Fibroblast of lung (primary cell): ENCODE measurements around the gene IQSEC3. TPM values are rescaled to one million over a fixed set of nuclear protein-coding genes. Genes with fewer than 3 reads are reported as not detected.

Source experiments
- DNase-seq, 2 donors: peaks; one replicate each; pipeline versions ENCODE4 v3.0.0 to v3.0.0-alpha.2; 2010; ENCODE audit warnings: low read depth in 2 of 2
- H2AFZ ChIP-seq: 2 replicates; pipeline ENCODE4 v1.5.1; 2012; ENCODE audit warnings: low read length, control low read depth, inconsistent platforms
- H3K27ac ChIP-seq: 2 replicates; pipeline ENCODE4 v1.5.1; 2011; ENCODE audit warnings: low read length, control low read depth; ENCODE audit not compliant: insufficient read depth
- H3K27me3 ChIP-seq: 2 replicates; pipeline ENCODE4 v1.5.1; 2011; ENCODE audit warnings: mild to moderate bottlenecking, low read length; ENCODE audit not compliant: control insufficient read depth, insufficient read depth
- H3K36me3 ChIP-seq: 2 replicates; pipeline ENCODE4 v1.5.1; 2011; ENCODE audit warnings: low read length; ENCODE audit not compliant: control insufficient read depth, insufficient read depth
- H3K4me1 ChIP-seq: 2 replicates; pipeline ENCODE4 v1.5.1; 2011; ENCODE audit warnings: low read length; ENCODE audit not compliant: control insufficient read depth, insufficient read depth; ENCODE audit errors: extremely low read depth
- H3K4me2 ChIP-seq: 2 replicates; pipeline ENCODE4 v1.5.1; 2011; ENCODE audit warnings: low read length, control low read depth; ENCODE audit not compliant: insufficient read depth; ENCODE audit errors: extremely low read depth
- H3K4me3 ChIP-seq, 4 experiments: fragments of 200-600 bp in 1 of 4; sonication (generic) in 1 of 4; replicated peaks in 1 of 4; 2 replicates each; pipeline ENCODE4 v1.5.1; 2011 to 2016; ENCODE audit warnings: low read length in 4 of 4, low read depth in 3 of 4, mild to moderate bottlenecking in 3 of 4, control low read depth in 2 of 4, inconsistent platforms in 1 of 4, mixed read lengths in 1 of 4; ENCODE audit not compliant: insufficient read depth in 1 of 4; ENCODE audit errors: control extremely low read depth in 1 of 4
- H3K79me2 ChIP-seq: 2 replicates; pipeline ENCODE4 v1.5.1; 2012; ENCODE audit warnings: mild to moderate bottlenecking, low read length, inconsistent platforms; ENCODE audit not compliant: control insufficient read depth, insufficient read depth
- H3K9ac ChIP-seq: 2 replicates; pipeline ENCODE4 v1.5.1; 2011; ENCODE audit warnings: mild to moderate bottlenecking, low read length, control low read depth; ENCODE audit not compliant: insufficient read depth
- H3K9me3 ChIP-seq: 2 replicates; pipeline ENCODE4 v1.5.1; 2012; ENCODE audit warnings: low read depth, low read length; ENCODE audit not compliant: control insufficient read depth, insufficient read depth
- H4K20me1 ChIP-seq: 2 replicates; pipeline ENCODE4 v1.5.1; 2011; ENCODE audit warnings: low read length; ENCODE audit not compliant: control insufficient read depth, insufficient read depth; ENCODE audit errors: extremely low read depth
- CTCF ChIP-seq, 2 donors: IDR thresholded peaks in 1 of 2; conservative IDR thresholded peaks in 1 of 2; 1 replicate in 1 of 2; 2 replicates in 1 of 2; pipeline ENCODE4 v1.5.1; 2011 to 2012; ENCODE audit warnings: low read length in 2 of 2, control low read depth in 1 of 2, inconsistent platforms in 1 of 2, low read depth in 1 of 2, mild to moderate bottlenecking in 1 of 2
- EZH2 ChIP-seq: IDR thresholded peaks from 2 replicates; pipeline ENCODE4 v1.5.1; 2012; ENCODE audit warnings: low read length, control low read depth, mild to moderate bottlenecking; ENCODE audit errors: missing control alignments
- polyA plus RNA-seq, 2 donors: library from polyadenylated mRNA; depleted of rRNA in 1 of 2; stranded (reverse) in 1 of 2; unstranded in 1 of 2; fragments of >200 nt; gene quantifications; 2 replicates each; pipeline ENCODE4 v1.2.1, GENCODE V29; 2011 to 2012; ENCODE audit warnings: missing spikeins in 1 of 2
- total RNA-seq: library from RNA; depleted of rRNA; stranded (reverse); fragments of >200 nt; gene quantifications from 2 replicates; pipeline ENCODE4 v1.2.1, GENCODE V29; 2014

Gene IQSEC3
- total and polyA plus RNA-seq, 2 donors (not counting 1 experiment from before 2014, with no cell fraction given): 0.14 to 1.3 TPM

- H3K36me3 ChIP-seq: no peaks in the 10 kb centered on the region
- H3K27ac ChIP-seq: no peak overlapping the region
- H3K27me3 ChIP-seq: peaks cover 5% of the 10 kb centered on the region
- H3K9ac ChIP-seq: no peak overlapping the region
- H3K4me1 ChIP-seq: no peaks in the 10 kb centered on the region
- no peak overlapping the region for H3K4me3 ChIP-seq
- TF ChIP-seq CTCF (conservative IDR thresholded peaks at IDR 0.05 in 1 of 2, IDR thresholded peaks at IDR 0.05 in 1 of 2; ENCODE audit: low read depth in 1 of 2, low read length in 2 of 2) (peak; percentile 69 to 70), EZH2 (no peak)
- H4K20me1 ChIP-seq: no peaks in the 10 kb centered on the region
- peak; percentile 25 to 38 for DNase-seq
- H3K79me2 ChIP-seq: no peaks in the 10 kb centered on the region
- no peak overlapping the region for H2AFZ ChIP-seq
- H3K9me3 ChIP-seq: no peaks in the 10 kb centered on the region
- H3K4me2 ChIP-seq: no peak overlapping the region
Observed at GRCh38 chr12:153080-153746, 86.6 kb downstream of the IQSEC3 start.

- no peaks in the 10 kb centered on the region for H3K79me2 ChIP-seq
- DNase-seq: no peak
- H3K27ac ChIP-seq: no peak overlapping the region
- H3K4me2 ChIP-seq: no peak overlapping the region
- TF ChIP-seq EZH2: no peak
- TF ChIP-seq CTCF (conservative IDR thresholded peaks at IDR 0.05 in 1 of 2, IDR thresholded peaks at IDR 0.05 in 1 of 2; ENCODE audit: low read depth in 1 of 2, low read length in 2 of 2): no peak
- no peak overlapping the region for H2AFZ ChIP-seq
- H3K4me1 ChIP-seq: no peaks in the 10 kb centered on the region
- H4K20me1 ChIP-seq: no peaks in the 10 kb centered on the region
- no peaks in the 10 kb centered on the region for H3K36me3 ChIP-seq
- H3K9ac ChIP-seq: no peak overlapping the region
- no peak overlapping the region for H3K4me3 ChIP-seq
- no peaks in the 10 kb centered on the region for H3K9me3 ChIP-seq
- peaks cover 5% of the 10 kb centered on the region for H3K27me3 ChIP-seq
Observed at GRCh38 chr12:154058-154457, 87.5 kb downstream of the IQSEC3 start.

GRCh38 chr12:155006-155405, 88.4 kb downstream of the IQSEC3 start:
- Histone ChIP-seq H3K27ac (no peak overlapping the region), H3K4me3 (no peak overlapping the region), H4K20me1 (no peaks in the 10 kb centered on the region), H3K79me2 (no peaks in the 10 kb centered on the region), H3K4me2 (no peak overlapping the region), H3K9me3 (no peaks in the 10 kb centered on the region), H3K9ac (no peak overlapping the region), H3K4me1 (no peaks in the 10 kb centered on the region), H3K27me3 (peaks cover 5% of the 10 kb centered on the region), H2AFZ (no peak overlapping the region), H3K36me3 (no peaks in the 10 kb centered on the region)
- TF ChIP-seq CTCF (conservative IDR thresholded peaks at IDR 0.05 in 1 of 2, IDR thresholded peaks at IDR 0.05 in 1 of 2; ENCODE audit: low read depth in 1 of 2, low read length in 2 of 2) (no peak), EZH2 (no peak)
- no peak for DNase-seq
